ENCODE results near the gene PLEKHO1. TPM values are rescaled to one million over a fixed set of nuclear protein-coding genes. Genes with fewer than 3 reads are reported as not detected.

Gene PLEKHO1
- total and polyA plus RNA-seq, 5 experiments from 2014 or later, result 19.4 to 137 (median 30.8) TPM

Other genes with a start within 250 kb of the PLEKHO1 start
- gene SV2A, start 232.1 kb upstream of the PLEKHO1 start, total RNA-seq, result 1 to 10 TPM; 3.0 TPM
- 1 to 10 TPM; 1.6 to 2.6 (median 2.3) TPM for gene SV2A, start 232.1 kb upstream of the PLEKHO1 start, polyA plus RNA-seq
- gene SF3B4, start 222.1 kb upstream of the PLEKHO1 start, total RNA-seq, result 10 to 100 TPM; 46.5 to 50.5 TPM
- gene SF3B4, start 222.1 kb upstream of the PLEKHO1 start, polyA plus RNA-seq, result 10 to 100 TPM; 55.7 to 90.4 (median 71.9) TPM
- 1 to 10 TPM; 1.5 TPM for gene MTMR11, start 213.0 kb upstream of the PLEKHO1 start, total RNA-seq
- under 1 TPM in 1 of 3 donors, not detected in 2; 0.09 TPM for gene MTMR11, start 213.0 kb upstream of the PLEKHO1 start, polyA plus RNA-seq
- 10 to 100 TPM; 10.6 to 11.3 TPM for gene OTUD7B, start 139.2 kb upstream of the PLEKHO1 start, total RNA-seq
- gene OTUD7B, start 139.2 kb upstream of the PLEKHO1 start, polyA plus RNA-seq, result 1 to 10 TPM in 1 of 3 donors, under 1 TPM in 2; 0.16 to 1.2 (median 0.37) TPM
- 10 to 100 TPM; 34.1 to 39.8 TPM for gene VPS45, start 82.1 kb upstream of the PLEKHO1 start, total RNA-seq
- gene VPS45, start 82.1 kb upstream of the PLEKHO1 start, polyA plus RNA-seq, result 10 to 100 TPM; 21.8 to 29.9 (median 27.8) TPM
- gene ANP32E, start 86.2 kb downstream of the PLEKHO1 start, total RNA-seq, result 10 to 100 TPM; 44.8 to 51.3 TPM
- gene ANP32E, start 86.2 kb downstream of the PLEKHO1 start, polyA plus RNA-seq, result 10 to 100 TPM; 47.5 to 51.0 (median 50.3) TPM
- gene CA14, start 107.9 kb downstream of the PLEKHO1 start, total RNA-seq, result not detected
- 1 to 10 TPM in 1 of 3 donors, under 1 TPM in 2; 0.20 to 1.0 (median 0.37) TPM for gene CA14, start 107.9 kb downstream of the PLEKHO1 start, polyA plus RNA-seq
- gene APH1A, start 119.1 kb downstream of the PLEKHO1 start, total RNA-seq, result 100 to 1,000 TPM; 142 to 143 TPM
- gene APH1A, start 119.1 kb downstream of the PLEKHO1 start, polyA plus RNA-seq, result 10 to 100 TPM; 58.2 to 84.8 (median 67.1) TPM
- 1 to 10 TPM; 4.8 to 5.0 TPM for gene C1orf54, start 122.9 kb downstream of the PLEKHO1 start, total RNA-seq
- gene C1orf54, start 122.9 kb downstream of the PLEKHO1 start, polyA plus RNA-seq, result 1 to 10 TPM; 1.8 to 4.7 (median 3.9) TPM
- gene CIART, start 132.6 kb downstream of the PLEKHO1 start, total RNA-seq, result 1 to 10 TPM; 1.0 to 1.6 TPM
- gene CIART, start 132.6 kb downstream of the PLEKHO1 start, polyA plus RNA-seq, result 1 to 10 TPM in 1 of 3 donors, under 1 TPM in 2; 0.74 to 1.8 (median 0.74) TPM
- gene MRPS21, start 143.9 kb downstream of the PLEKHO1 start, total RNA-seq, result 10 to 100 TPM; 70.7 to 76.0 TPM
- 10 to 100 TPM; 78.8 to 85.9 (median 82.1) TPM for gene MRPS21, start 143.9 kb downstream of the PLEKHO1 start, polyA plus RNA-seq
- 100 to 1,000 TPM; 181 to 207 TPM for gene PRPF3, start 171.6 kb downstream of the PLEKHO1 start, total RNA-seq
- 10 to 100 TPM in 2 of 3 donors, 1 to 10 TPM in 1; 9.8 to 23.8 (median 15.1) TPM for gene PRPF3, start 171.6 kb downstream of the PLEKHO1 start, polyA plus RNA-seq
- gene RPRD2, start 214.2 kb downstream of the PLEKHO1 start, total RNA-seq, result 10 to 100 TPM; 64.1 to 65.1 TPM
- gene RPRD2, start 214.2 kb downstream of the PLEKHO1 start, polyA plus RNA-seq, result 10 to 100 TPM; 22.5 to 40.5 (median 31.6) TPM

Measured in naive thymus-derived CD8-positive, alpha-beta T cell (primary cell).